Measurements from ENCODE around the gene CCNDBP1.
A peak's percentile ranks its signal among the peaks of the same experiment; 100 is the strongest.
"Not testable (repeated sequence)": the region's sequence is repeated elsewhere in the genome, so short reads cannot be mapped to it uniquely, and the experiment has no call there.

CCNDBP1 gene

DNA sequence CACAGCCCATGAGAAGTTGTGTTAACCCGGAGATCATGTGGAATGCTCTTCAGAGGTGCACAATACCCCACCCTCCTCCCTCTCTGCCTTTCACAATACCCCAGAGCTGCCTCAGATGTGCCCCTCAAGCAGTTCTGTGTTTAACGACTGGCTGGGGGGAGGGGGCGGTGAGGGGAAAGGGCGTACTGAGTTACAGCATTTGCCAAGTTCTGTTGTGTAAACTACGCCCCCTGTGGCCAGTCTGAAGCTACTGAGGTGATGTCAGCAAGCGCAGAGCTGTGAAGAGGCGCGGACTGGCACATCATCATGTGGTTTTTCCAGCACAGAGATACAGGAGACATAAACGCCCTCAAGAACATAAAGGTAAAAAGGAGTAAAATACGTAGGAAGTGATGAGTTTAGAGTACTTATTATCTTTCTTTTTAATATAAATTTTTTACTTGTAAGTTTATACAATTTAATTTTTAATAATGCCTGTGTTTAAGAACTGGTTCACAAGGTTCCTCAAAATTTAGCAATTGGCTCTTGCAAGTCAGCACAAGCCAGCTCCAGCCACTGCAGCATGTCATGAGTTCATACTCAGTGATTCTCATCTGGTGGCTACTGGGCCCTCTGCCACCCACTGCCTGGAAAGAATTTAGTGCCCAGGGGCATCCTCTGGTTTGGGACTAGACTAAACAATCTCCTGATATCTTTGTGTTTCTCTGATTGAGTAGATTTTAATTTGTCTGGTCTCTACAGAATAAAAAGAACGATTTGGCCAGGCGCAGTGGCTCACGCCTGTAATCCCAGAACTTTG lies 33.9 kb downstream of the CCNDBP1 start:
- no peak for DNase-seq

DNA sequence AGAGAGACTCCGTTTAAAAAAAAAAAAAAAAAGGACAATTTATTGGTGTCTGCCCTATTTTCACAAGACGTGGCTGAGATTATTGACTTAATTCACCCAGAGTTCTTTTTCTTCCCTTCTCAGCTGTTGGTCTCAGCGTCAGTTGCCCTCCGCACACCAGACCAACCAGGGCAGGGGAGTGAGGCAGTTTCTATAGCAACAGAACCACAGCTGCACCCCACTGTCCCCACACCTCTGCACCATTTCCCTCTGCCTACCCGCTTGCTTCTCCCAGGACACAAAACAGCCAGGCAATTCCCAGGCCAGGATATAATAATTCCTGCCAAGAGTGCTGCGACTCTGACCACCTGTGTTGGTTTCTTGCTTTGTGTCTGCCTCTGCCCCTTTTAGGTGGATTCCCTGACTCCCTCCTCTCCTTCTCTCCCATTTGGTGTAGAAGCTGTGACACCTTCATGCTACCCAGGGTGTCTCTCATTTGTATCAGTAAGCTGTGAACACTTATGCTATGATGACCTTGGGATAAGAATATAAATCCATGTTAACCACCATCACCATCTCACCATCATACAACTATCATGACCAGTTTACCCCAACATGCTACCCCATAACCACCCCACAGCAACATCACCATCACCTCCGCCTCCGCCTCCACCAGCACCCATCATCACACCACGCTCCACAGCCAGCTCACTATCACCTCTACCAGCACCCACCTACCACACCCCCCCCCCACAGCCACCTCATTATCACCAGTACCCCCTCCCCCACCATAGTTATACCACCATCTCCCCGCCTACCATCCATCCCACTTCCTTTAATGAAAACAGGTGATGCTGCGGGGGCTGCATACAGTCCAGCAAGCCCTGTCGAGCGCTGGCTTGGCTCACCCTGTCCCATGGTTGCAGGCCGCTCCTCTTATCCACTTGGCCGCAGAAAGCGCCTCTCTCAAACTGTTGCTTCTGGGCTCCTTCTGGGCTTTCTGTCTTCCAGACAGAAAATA lies 35.0 kb downstream of the CCNDBP1 start:
- no peak for DNase-seq

DNA sequence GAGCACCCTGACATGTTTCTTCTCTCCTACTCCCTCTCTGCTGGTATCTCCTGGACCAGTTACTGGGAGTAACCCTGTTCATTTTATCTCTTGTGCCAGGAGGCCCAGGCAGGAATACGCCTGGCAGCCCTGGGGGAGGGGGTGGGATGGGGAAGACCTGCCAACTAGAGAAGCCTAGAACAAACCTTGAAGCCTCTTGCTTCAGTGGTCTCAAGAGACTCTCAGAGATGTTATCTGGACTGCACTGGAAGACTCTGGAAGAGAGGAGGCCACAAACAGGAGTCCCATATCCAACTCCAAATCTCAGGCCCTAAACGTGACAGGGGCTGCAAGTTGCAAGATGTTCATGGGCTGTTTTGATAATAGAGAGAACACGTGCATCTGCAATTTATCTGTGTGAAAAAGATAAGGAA lies 35.8 kb downstream of the CCNDBP1 start, which contains the start of gene EPB42:
TSS of gene EPB42 (minus strand) at position 28 of the 413 bp plus-strand sequence. CDS start 193 bp downstream, outside the sequence.
- no peak for DNase-seq

DNA sequence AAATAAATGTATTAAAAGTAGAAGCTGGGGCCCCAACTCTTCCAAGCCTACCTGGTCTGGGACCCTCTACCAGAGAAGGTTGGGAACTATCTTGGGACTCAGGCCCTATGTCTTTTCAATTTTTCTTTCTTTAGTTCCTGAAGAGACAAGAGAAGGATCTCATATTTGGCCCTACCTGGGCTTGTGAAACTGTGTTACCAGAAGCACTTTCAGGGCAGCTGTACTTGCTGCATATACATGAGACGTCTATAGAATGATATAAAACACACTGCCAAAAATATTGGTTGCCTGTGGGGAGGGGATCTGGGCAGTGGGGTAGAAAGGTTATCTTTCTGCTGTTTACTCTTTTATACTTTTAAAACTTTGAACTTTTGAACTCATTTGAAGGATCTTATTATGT lies 36.2 kb downstream of the CCNDBP1 start:
- no peak for DNase-seq

DNA sequence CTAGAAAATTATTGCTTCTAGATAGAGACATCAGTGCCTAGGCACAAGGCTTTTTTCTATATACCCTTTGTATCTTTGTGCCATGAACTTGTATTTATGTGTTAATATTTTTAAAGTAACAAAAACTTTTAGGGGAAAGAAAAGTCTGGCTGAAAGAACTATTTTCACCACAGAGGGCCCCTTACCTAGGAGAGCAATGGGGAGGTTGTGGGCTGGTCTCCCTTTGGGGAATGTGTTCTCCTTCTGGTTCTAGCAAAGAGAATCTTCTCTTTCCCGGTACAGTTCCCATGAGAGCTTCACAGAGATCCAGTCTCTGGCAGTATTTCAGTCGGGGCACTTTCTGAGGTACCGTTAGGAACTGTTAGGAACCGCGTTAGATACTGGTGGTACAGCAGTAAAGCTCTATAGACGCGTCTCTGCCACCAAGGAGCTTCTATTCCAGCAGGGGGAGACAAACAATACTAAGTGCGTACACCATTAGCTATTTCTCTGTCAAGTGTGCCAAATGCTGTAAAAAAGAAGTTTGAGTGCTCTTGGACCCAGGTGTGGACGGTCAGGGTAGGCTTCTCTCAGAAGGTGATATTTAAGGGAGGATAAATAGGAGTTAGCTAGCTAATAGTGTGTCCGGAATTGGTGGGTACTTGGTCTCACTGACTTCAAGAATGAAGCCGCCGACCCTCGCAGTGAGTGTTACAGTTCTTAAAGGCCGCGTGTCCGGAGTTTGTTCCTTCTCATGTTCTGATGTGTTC lies 40.2 kb downstream of the CCNDBP1 start:
- DNase-seq, result peak in 1 of 4 experiments; percentile 8

DNA sequence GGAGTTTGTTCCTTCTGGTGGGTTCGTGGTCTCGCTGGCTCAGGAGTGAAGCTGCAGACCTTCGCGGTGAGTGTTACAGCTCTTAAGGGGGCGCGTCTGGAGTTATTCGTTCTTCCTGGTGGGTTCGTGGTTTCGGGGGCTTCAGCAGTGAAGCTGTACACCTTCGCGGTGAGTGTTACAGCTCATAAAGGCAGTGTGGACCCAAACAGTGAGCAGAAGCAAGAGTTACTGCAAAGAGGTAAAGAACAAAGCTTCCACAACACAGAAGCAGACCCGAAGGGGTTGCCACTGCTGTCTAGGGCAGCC lies 40.7 kb downstream of the CCNDBP1 start:
- not testable (repeated sequence) for DNase-seq

DNA sequence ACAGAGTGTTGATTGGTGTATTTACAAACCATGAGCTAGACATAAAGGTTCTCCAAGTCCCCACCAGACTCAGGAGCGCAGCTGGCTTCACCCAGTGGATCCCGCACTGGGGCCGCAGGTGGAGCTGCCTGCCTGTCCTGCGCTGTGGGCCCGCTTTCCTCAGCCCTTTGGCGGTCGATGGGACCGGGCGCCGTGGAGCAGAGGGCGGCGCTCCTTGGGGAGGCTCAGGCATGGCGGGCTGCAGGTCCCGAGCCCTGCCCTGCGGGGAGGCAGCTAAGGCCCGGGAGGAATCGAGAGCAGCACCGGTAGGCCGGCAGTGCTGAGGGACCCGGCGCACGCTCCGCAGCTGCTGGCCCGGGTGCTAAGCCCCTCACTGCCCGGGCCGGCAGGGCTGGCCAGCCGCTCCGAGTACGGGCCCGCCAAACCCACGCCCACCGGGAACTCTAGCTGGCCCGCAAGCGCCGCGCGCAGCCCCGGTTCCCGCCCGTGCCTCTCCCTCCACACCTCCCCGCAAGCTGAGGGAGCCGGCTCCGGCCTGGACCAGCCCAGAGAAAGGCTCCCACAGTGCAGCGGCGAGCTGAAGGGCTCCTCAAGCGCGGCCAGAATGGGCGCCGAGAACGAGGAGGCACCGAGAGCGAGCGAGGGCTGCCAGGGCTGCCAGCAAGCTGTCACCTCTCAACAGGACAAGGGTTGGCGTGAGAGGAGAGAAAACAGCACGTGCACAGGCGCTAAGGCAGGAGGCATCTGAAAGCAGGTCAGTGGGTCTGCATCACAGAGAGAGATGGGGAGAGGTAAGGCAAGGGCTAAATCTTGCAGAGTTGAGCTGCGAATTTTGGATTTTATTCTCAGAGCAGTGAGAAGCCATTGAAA lies 41.5 kb downstream of the CCNDBP1 start:
- DNase-seq, result no peak

DNA sequence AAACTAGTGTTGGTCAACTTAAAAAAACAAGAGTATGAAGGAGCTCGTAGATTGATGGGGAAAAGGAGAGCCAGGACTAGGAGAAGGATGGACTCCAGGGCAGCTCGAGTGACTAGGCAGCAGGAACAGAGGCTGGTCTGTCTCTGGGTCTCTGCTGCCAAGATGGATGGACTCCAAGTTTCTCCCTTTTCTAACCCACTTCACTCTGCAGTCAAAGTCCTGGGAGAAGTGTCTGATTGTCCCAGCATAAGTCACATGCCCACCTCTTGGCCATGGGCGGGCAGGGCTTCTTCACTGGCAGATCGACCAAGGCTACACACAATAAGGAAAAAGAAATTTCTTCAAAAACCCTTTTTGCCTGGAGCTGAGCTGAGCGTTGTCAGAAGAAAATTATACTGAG lies 44.8 kb downstream of the CCNDBP1 start:
- no peak for DNase-seq

DNA sequence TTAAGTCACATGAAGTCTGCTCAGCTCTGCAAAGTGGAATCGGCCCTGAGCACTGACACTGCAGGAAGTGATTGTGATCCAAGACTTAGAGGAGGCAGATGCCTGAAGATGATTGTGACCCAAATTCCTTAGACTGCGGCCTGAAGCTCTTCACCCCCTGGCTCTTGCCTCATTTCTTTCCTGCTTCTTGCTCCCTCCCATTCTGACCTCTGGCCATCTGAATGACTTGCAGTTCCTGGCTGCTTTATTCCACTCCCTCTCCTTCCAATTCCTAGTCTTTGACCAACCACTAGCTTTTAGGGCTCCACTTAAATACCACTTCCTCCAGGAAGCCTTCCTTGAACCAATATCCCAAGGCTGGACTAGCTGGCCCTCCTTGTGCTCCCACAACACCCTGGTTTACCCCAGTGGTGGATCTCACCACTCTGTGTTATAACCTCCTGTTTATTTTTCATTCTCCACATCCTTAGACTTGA lies 45.5 kb downstream of the CCNDBP1 start:
- no peak for DNase-seq

DNA sequence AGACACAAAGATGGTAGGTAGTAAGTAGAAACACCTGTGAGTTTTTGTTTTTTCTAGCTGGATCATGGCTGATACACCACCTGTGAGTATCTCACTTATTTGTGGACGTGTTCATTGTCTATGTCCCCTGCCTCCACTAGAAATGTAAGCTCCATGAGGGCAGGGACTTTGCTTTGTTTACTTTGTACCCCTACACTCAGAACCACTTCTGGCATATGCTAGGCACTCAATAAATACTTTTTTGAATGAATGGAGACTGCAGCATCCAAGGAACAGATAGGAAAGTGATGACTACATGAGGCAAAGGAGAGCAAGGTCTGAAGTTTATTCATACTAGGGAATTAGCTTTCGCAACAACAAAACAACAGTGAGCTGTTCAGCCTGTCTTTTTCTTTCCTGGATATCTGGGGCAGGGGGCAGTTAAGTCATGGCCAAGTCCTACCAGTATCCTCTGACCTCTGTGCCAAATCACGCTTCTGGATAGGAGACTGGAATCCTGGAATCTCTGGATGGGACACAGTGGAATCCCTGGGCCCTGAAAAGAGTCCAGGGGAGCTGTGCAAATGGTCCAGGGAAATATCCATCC lies 47.2 kb downstream of the CCNDBP1 start:
- DNase-seq, result no peak

DNA sequence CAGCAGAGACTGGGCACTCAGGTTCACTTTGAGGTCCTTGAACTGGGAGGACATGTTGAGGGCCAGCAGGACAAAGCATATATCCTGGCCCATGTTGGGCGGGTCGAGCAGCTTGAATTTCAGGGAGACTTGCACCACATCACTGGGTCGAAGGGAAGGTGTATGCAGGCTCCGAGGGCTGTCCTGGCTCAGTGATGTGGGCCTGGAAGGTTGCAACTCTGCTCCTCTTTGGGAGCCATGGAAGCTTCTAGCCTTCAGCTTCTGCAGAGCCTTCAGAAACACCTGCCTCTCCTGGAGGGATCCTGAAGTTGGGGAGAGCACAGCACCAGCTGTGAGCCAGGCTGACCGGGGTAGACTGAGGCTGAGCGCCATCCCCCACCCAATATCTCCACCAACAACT lies 50.3 kb downstream of the CCNDBP1 start:
- no peak for DNase-seq

DNA sequence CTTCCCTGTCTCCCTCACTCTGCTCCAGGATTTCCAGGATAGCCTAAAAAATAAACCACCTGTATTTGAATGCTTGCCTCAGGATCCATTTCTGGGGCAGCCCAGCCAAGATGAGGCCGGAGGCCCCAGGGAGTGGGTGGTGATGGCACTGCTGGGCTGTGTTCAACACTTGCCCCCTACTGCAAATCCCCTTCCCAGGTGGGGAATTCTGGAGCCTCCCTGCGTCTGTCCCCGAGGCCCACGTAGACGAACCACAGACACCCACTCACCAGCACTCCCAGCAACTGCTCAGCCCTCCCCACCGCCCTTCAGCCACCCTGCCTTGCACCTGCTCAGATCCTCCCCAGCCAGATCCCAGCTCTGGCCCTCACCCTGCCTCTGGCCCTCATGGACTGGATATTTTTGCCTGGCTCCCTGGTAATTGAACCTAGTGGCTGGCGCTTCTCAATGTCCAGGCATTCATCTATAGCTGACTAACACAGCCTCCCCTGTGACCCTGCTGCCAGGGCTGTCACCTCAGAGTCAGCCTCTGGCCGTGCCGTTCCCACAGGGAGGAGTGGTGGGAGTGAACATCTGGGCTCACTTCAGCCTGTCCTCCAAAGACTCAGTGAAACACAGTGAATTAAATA lies 52.8 kb downstream of the CCNDBP1 start:
- no peak for DNase-seq

DNA sequence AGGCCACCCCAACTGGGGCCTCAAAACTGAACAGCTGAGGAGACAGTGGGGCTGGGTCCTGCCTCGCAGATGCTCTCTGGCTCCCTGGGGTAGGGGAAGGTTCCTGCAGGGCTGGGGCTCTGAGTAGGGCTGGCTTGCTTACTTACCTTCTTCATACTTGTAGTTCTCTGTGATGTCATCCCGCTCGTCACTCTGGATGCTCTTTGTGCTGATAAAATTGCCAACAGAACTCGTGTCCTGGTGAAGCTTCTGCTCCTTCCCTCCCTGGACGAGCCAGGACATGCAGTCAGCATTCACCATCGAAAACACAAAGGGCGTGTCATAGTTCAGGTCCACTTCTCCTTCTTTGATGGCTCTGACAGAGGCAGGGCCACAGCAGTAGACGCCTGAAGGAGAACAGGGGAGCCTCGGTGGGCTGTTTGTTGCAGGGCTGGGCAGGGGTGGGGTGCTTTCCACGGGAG lies 53.5 kb downstream of the CCNDBP1 start:
- no peak for DNase-seq

DNA sequence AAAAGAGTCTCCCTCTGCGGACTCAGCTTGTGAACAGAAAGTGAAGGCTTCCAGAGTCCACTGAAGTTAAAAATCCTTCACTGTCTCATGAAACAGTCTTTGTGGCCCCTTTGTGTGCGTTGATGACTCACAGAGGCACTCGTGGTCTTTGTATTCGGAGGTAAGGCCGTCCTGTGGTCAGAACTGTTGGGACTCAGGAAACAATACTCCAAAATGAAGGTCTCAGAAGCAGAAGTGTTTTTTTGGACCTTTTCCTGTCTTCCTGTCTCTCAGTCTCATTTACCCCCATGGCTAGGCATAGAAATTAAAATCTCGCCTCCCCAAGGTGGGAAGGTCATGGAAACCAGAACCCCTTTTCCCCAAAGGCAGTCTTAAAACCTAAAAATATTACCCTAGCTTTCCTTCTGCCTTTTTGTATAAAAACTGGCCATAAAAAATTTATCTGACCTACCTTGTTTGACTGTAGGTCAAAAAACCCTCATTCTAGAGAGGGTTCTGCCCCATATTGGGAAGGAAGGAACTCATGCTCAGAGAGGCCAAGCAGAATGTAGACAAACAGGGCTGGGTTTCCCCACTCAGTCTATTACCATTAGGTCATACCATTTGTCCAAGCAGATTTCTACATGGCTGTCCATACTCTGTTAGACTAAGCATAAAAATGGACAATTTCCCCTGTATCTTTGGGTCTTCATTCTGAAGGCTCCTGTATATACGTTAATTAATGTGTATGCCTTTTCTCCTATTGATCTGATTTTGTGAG lies 54.7 kb downstream of the CCNDBP1 start:
- no peak for DNase-seq

DNA sequence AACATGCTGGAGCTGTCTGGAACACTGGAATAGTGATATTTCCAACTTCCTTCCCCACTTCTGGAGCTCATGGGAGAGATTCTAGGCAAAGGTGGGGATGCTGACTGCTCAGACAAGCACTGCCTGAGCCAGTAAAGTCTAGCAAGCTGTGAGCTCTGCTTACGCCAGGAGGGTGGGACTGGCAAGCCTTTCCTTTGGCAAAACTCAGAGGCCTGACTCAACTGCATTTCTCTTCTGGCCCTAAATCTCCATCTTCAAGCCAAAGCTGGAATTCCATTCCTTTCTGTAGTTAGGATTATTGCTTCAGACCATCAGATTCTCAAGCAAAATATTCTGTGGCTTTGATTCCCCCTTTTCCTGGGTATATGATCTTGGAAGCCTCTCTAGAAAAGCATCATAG lies 55.9 kb downstream of the CCNDBP1 start:
- no peak for DNase-seq

DNA sequence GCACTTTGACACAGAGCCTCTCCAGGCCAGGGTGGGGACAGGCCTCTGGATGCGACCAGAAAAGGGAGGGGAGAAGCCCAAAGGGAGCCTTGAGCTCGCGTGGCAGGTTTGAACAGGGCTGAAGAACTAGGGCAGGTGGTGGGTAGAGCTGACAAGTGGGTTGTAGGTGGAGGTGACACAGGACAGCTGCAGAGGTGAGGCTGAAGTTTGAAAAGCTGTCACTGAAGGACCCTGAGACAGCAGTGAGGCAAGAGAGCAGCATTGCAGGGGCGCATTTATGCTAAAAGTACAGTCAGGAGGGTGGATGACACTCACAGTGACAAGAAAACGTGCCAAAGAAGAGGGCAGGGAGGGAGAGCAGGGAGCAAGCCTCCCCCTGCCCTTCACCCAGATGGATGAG lies 57.4 kb downstream of the CCNDBP1 start:
- DNase-seq, result no peak

DNA sequence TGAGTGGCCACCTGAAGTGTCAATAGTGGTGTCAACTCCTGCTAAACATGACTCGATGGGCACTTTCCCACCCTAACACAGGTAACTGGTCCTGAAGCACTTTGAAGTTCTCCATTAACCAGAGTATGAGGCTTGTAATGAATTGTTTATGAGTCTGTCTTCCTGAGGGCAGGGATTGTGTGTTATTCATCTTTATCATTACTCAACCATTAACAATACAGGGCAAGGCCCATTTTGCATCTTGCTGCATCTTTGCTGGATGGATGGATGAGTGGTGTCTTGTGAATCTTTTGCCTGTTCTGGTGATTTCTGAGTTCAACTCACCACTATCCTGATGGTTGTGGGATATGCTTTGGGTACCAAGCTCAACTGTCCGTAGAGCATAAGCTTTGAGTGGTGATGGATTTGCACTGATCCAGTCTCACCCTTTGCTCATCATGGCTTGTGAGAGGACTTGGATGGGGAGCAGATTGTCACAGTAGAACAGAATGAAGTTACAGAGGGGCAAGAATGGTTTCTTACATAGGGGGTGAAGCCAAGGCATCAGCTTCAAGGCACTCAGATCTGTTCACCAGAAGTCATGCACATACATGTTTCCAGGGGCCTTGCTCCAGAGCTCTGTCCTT lies 57.9 kb downstream of the CCNDBP1 start:
- DNase-seq, result no peak

DNA sequence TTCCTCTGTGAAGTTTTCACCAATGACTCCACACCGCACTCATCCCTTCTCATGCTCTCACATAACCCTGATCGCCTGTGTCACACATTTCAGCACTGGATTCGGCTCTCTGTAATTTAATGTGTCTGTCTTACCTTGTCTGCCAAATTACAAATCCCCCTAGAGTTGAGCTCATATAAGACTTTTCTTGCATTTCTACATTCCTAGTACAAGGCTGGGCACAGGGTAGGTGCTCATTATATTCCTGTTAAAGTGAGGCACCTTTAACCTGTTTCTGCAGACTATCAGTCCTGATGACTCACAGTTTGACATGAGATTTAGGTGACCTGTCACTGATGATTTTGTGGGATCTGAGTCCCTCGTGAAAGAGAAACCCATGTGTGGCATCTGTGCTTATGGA lies 58.9 kb downstream of the CCNDBP1 start:
- DNase-seq, result no peak

DNA sequence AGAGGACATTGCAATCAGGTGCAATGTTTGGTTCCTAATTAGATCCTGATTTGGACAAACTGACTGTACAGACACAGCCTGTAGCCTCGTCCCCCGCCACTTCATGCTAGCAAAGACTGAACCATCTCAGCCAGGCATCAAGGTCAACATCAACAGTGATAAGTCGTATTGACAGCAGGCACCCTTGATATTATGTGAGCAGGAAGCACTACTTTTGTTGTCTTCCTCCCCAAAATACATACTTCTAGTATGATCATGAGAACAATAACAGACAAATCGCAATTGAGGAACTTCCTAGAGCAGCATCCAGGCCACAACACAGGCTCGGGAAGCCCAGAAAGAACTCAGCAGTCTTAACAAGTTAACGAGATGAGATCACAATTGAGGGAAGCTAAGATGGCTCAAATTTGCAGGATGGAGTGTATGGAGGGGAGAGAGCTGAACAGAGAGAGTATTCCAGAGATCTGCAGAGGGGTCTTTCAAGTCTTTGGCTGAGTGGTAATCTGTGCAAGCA lies 61.1 kb downstream of the CCNDBP1 start:
- no peak for DNase-seq
